ENCODE results near the gene RACGAP1. TPM values are rescaled to one million over a fixed set of nuclear protein-coding genes. Genes with fewer than 3 reads are reported as not detected.

The RACGAP1 gene
- total and polyA plus RNA-seq, 3 donors from 2014 or later: 48.1 to 118 (median 60.6) TPM

GRCh38 chr12:50060120-50060468 is 34.8 kb upstream of the RACGAP1 start:
- no peak overlapping the region for H3K4me3 ChIP-seq
- intact Hi-C loops (cut with DNase I; ENCODE audit: low total_unique reads): loop anchor here (10.0 kb wide), 1 partner anchor 195 kb away; no protein-coding TSS in a partner anchor
- peaks cover 17% of the 10 kb centered on the region for H3K4me1 ChIP-seq
- TF ChIP-seq POLR2A (IDR thresholded peaks at IDR 0.05) (no peak), CTCF (IDR thresholded peaks at IDR 0.05) (no peak)
- H3K27ac ChIP-seq: no peak overlapping the region
- 72 to 96% methylated on average over 3 to 4 of the region's 4 CpGs for WGBS, 2 donors
- no peaks in the 10 kb centered on the region for H3K27me3 ChIP-seq
- H3K9me3 ChIP-seq: no peaks in the 10 kb centered on the region
- no peaks in the 10 kb centered on the region for H3K36me3 ChIP-seq (ENCODE audit: low read depth, missing control alignments)
- no peak for DNase-seq

GRCh38 chr12:50059440-50060119 is 34.3 kb upstream of the RACGAP1 start:
- H3K4me1 ChIP-seq: peaks cover 17% of the 10 kb centered on the region
- WGBS, 2 donors: 74 to 91% methylated on average over 5 to 12 of the region's 12 CpGs
- TF ChIP-seq CTCF (IDR thresholded peaks at IDR 0.05) (no peak), POLR2A (IDR thresholded peaks at IDR 0.05) (no peak)
- no peak overlapping the region for H3K4me3 ChIP-seq
- H3K36me3 ChIP-seq (ENCODE audit: low read depth, missing control alignments): no peaks in the 10 kb centered on the region
- no peak for DNase-seq
- H3K9me3 ChIP-seq: no peaks in the 10 kb centered on the region
- no peaks in the 10 kb centered on the region for H3K27me3 ChIP-seq
- H3K27ac ChIP-seq: no peak overlapping the region
- intact Hi-C loops (cut with DNase I; ENCODE audit: low total_unique reads): loop anchor here (5.0 to 10.0 kb wide), 2 partner anchors 87 to 195 kb away; partner anchors contain the start of gene AQP6

GRCh38 chr12:50058743-50059312 is 33.5 kb upstream of the RACGAP1 start:
- no peak for DNase-seq
- intact Hi-C loops (cut with DNase I; ENCODE audit: low total_unique reads): loop anchor here (5.0 kb wide), 1 partner anchor 87 kb away; the partner anchor contains the start of gene AQP6
- peaks cover 17% of the 10 kb centered on the region for H3K4me1 ChIP-seq
- no peaks in the 10 kb centered on the region for H3K9me3 ChIP-seq
- WGBS, 2 donors: 89 to 94% methylated on average over 9 to 15 of the region's 15 CpGs
- TF ChIP-seq CTCF (IDR thresholded peaks at IDR 0.05) (no peak), POLR2A (IDR thresholded peaks at IDR 0.05) (no peak)
- no peaks in the 10 kb centered on the region for H3K36me3 ChIP-seq (ENCODE audit: low read depth, missing control alignments)
- no peak overlapping the region for H3K4me3 ChIP-seq
- H3K27me3 ChIP-seq: no peaks in the 10 kb centered on the region
- no peak overlapping the region for H3K27ac ChIP-seq

GRCh38 chr12:50057896-50058670 is 32.8 kb upstream of the RACGAP1 start:
- H3K4me1 ChIP-seq: peaks cover 17% of the 10 kb centered on the region

More at GRCh38 chr12:50057896-50058670, 32.8 kb upstream of the RACGAP1 start:
- no peak for TF ChIP-seq CTCF (IDR thresholded peaks at IDR 0.05)
- TF ChIP-seq POLR2A (IDR thresholded peaks at IDR 0.05): no peak
- no peak for DNase-seq
- Histone ChIP-seq H3K27me3 (no peaks in the 10 kb centered on the region), H3K4me3 (peak overlapping the region; percentile 35 to 47), H3K9me3 (no peaks in the 10 kb centered on the region), H3K27ac (no peak overlapping the region), H3K36me3 (ENCODE audit: low read depth, missing control alignments) (no peaks in the 10 kb centered on the region)
- intact Hi-C loops (cut with DNase I; ENCODE audit: low total_unique reads): loop anchor here (5.0 kb wide), 1 partner anchor 86 kb away; the partner anchor contains the start of gene AQP6
- 19 to 27% methylated on average over 15 to 23 of the region's 30 CpGs for WGBS, 2 donors

Data from testis (tissue), 3 donors.